Neural progenitor cell (in vitro differentiated cells): ENCODE results near the gene LOXL1.

Experiments used
- CTCF ChIP-seq: fragments of 200-600 bp; sonication (generic); IDR thresholded peaks from 2 replicates; pipeline ENCODE4 v1.5.1; 2017; ENCODE audit warnings: antibody characterized with exemption, mild to moderate bottlenecking
- EZH2 ChIP-seq: fragments of 200-600 bp; sonication (generic); IDR thresholded peaks from 2 replicates; pipeline ENCODE4 v1.6.1; 2017; ENCODE audit warnings: antibody characterized with exemption, mild to moderate bottlenecking, moderate library complexity

- TF ChIP-seq CTCF: no peak
- no peak for TF ChIP-seq EZH2
Measured at GRCh38 chr15:73918784-73919183, 7.5 kb upstream of the LOXL1 start.
